K562 (cell line): Measurements from ENCODE around the gene PTPN7. TPM values are rescaled to one million over a fixed set of nuclear protein-coding genes. Genes with fewer than 3 reads are reported as not detected.
A peak's percentile ranks its signal among the peaks of the same experiment; 100 is the strongest.

ENCODE experiments used
- BRF2 ChIP-seq: IDR thresholded peaks from 3 replicates; pipeline ENCODE4 v1.6.1; 2011; ENCODE audit warnings: borderline replicate concordance, mild to moderate bottlenecking; ENCODE audit not compliant: insufficient read length, insufficient read depth
- EP400 ChIP-seq: fragments of 450-650 bp; IDR thresholded peaks from 2 replicates; pipeline ENCODE4 v1.6.1; 2017; ENCODE audit warnings: antibody characterized with exemption, mild to moderate bottlenecking, moderate library complexity
- ESRRB ChIP-seq: fragments of 250-450 bp; sonication (Bioruptor Pico); IDR thresholded peaks from 2 replicates; pipeline ENCODE4 v1.5.0; 2020; ENCODE audit warnings: mild to moderate bottlenecking, moderate library complexity, borderline replicate concordance
- KAT2B ChIP-seq: IDR thresholded peaks from one replicate; pipeline ENCODE4 v1.6.1; 2012; ENCODE audit warnings: low read depth, mild to moderate bottlenecking, control low read depth, inconsistent platforms, low read length, moderate library complexity
- KLF10 ChIP-seq: fragments of 250-450 bp; sonication (Bioruptor Pico); IDR thresholded peaks from 2 replicates; pipeline ENCODE4 v1.6.1; 2021; ENCODE audit warnings: matching md5 sums
- MAFF ChIP-seq: IDR thresholded peaks from 2 replicates; pipeline ENCODE4 v1.6.1; 2012; ENCODE audit warnings: low read length, improper control_type of control experiment
- MCM3 ChIP-seq: fragments of 450-650 bp; IDR thresholded peaks from 2 replicates; pipeline ENCODE4 v1.6.1; 2016
- MYC ChIP-seq, 2 experiments: fragments of 250-450 bp in 1 of 2; sonication (Bioruptor Pico) in 1 of 2; IDR thresholded peaks; 2 replicates each; pipeline versions ENCODE4 v1.5.1 to v1.6.1; 2012 to 2021; ENCODE audit warnings: low read depth in 2 of 2, borderline replicate concordance in 1 of 2, improper control_type of control experiment in 1 of 2, low read length in 1 of 2, mild to moderate bottlenecking in 1 of 2, moderate library complexity in 1 of 2
- NR4A1 ChIP-seq, 2 experiments: fragments of 250-450 bp in 1 of 2; fragments of 450-650 bp in 1 of 2; sonication (Bioruptor Pico) in 1 of 2; IDR thresholded peaks; 2 replicates each; pipeline versions ENCODE4 v1.4.0 to v1.6.1; 2016 to 2020; ENCODE audit warnings: mild to moderate bottlenecking in 2 of 2, missing compliant biosample characterization in 1 of 2, missing genetic modification characterization in 1 of 2, moderate library complexity in 1 of 2
- PCBP2 ChIP-seq: fragments of 200-400 bp; formaldehyde crosslinking; IDR thresholded peaks from 2 replicates; pipeline ENCODE4 v1.6.1; 2018; ENCODE audit warnings: low read length, low read depth, mild to moderate bottlenecking, moderate library complexity; ENCODE audit not compliant: poor library complexity, severe bottlenecking
- POLR2H ChIP-seq: IDR thresholded peaks from 2 replicates; pipeline ENCODE4 v1.6.1; 2016; ENCODE audit warnings: missing genetic modification characterization, low read depth, mild to moderate bottlenecking, control low read depth, missing compliant biosample characterization, moderate library complexity
- TCF3 ChIP-seq: sonication (generic); formaldehyde crosslinking; IDR thresholded peaks from 2 replicates; pipeline ENCODE4 v1.4.0; 2020; ENCODE audit warnings: mild to moderate bottlenecking, missing genetic modification reagents
- ZMIZ1 ChIP-seq, 2 experiments: fragments of 150-350 bp in 1 of 2; IDR thresholded peaks; 2 replicates each; pipeline ENCODE4 v1.6.1; 2012 to 2016; ENCODE audit warnings: low read depth in 2 of 2, low read length in 2 of 2, mild to moderate bottlenecking in 1 of 2, moderate library complexity in 1 of 2
- ZNF175 ChIP-seq: fragments of 200-800 bp; sonication (Bioruptor generic); IDR thresholded peaks from 2 replicates; pipeline ENCODE4 v1.6.1; 2016; ENCODE audit warnings: low read depth, mild to moderate bottlenecking, missing genetic modification characterization, missing compliant biosample characterization
- ZNF507 ChIP-seq: conservative IDR thresholded peaks from 2 replicates; pipeline ENCODE4 v1.6.1; 2017; ENCODE audit warnings: missing genetic modification characterization, missing compliant biosample characterization
- ZNF518B ChIP-seq: fragments of 250-450 bp; sonication (Bioruptor Pico); IDR thresholded peaks from 2 replicates; pipeline ENCODE4 v1.5.0; 2021; ENCODE audit warnings: mild to moderate bottlenecking, moderate library complexity
- ZNF589 ChIP-seq: fragments of 200-800 bp; sonication (Bioruptor generic); IDR thresholded peaks from 2 replicates; pipeline ENCODE4 v1.6.1; 2016; ENCODE audit warnings: low read depth, missing genetic modification characterization, missing compliant biosample characterization
- polyA plus RNA-seq, 8 experiments: library from polyadenylated mRNA; depleted of rRNA in 4 of 8; stranded (reverse) in 5 of 8; unstranded in 3 of 8; fragments of >200 nt; fragmentation: Nextera tagmentation in 2 of 8; fragmentation: Illumina TruSeq in 1 of 8; extraction: Ambion mirVana in 2 of 8; extraction: Trizol in 1 of 8; gene quantifications; 2 replicates each; pipeline versions ENCODE4 v1.2.1 to v1.2.3, GENCODE V29; 2011 to 2014; ENCODE audit warnings: inconsistent platforms in 1 of 8, missing spikeins in 1 of 8
- total RNA-seq, 7 experiments: library from RNA; depleted of rRNA in 6 of 7; stranded (reverse); fragments of >200 nt in 6 of 7; fragmentation: Illumina TruSeq in 2 of 7; extraction: Trizol in 2 of 7; gene quantifications; 2 replicates each; pipeline versions ENCODE4 v1.2.1 to v1.2.3, GENCODE V29; 2011 to 2021; ENCODE audit warnings: low replicate concordance in 1 of 7

The PTPN7 gene
- total and polyA plus RNA-seq, 9 of the 15 experiments (the other 6 are each of a cell fraction or from before 2014, with no cell fraction given), result 18.7 to 144 (median 120) TPM

- no peak; the same call in none of the 2 replicates for TF ChIP-seq NR4A1 (CRISPR knock-in tag; IDR thresholded peaks at IDR 0.05)
- peak; percentile 83; the same call in 1 of the 2 replicates for TF ChIP-seq NR4A1 (tag; IDR thresholded peaks at IDR 0.05)
- peak; percentile 86 for TF ChIP-seq POLR2H (tag)
- peak in 1 of 2 experiments; percentile 3; a peak in 1 of 4 replicates for TF ChIP-seq ZMIZ1 (IDR thresholded peaks at IDR 0.05; ENCODE audit: low read depth in 2 of 2, low read length in 2 of 2)
- TF ChIP-seq ZNF507 (tag), result no peak
- no peak for TF ChIP-seq KLF10 (CRISPR knock-in tag)
- no peak for TF ChIP-seq BRF2
- TF ChIP-seq ZNF589 (CRISPR knock-in tag), result peak; percentile 51; the same call in 1 of the 2 replicates
- TF ChIP-seq TCF3 (CRISPR knock-in tag), result no peak
- TF ChIP-seq ESRRB (CRISPR knock-in tag), result no peak
- peak; percentile 96 for TF ChIP-seq ZNF175
- TF ChIP-seq MCM3, result no peak
- TF ChIP-seq KAT2B, result no peak
- TF ChIP-seq PCBP2, result no peak
- TF ChIP-seq ZNF518B (CRISPR knock-in tag), result no peak; the same call in 1 of the 2 replicates
- peak; percentile 82 for TF ChIP-seq MYC (IDR thresholded peaks at IDR 0.05; ENCODE audit: low read depth, low read length)
- no peak; the same call in 1 of the 2 replicates for TF ChIP-seq MYC (CRISPR knock-in tag; IDR thresholded peaks at IDR 0.05; ENCODE audit: borderline replicate concordance, low read depth)
- TF ChIP-seq EP400, result peak; percentile 84
- TF ChIP-seq MAFF, result no peak
Measured at GRCh38 chr1:202159534-202160371, 649 bp downstream of the PTPN7 start (continued).
